Measurements from ENCODE around the gene CLBA1.
"Not testable (repeated sequence)": the region's sequence is repeated elsewhere in the genome, so short reads cannot be mapped to it uniquely, and the experiment has no call there.

Gene CLBA1

DNA sequence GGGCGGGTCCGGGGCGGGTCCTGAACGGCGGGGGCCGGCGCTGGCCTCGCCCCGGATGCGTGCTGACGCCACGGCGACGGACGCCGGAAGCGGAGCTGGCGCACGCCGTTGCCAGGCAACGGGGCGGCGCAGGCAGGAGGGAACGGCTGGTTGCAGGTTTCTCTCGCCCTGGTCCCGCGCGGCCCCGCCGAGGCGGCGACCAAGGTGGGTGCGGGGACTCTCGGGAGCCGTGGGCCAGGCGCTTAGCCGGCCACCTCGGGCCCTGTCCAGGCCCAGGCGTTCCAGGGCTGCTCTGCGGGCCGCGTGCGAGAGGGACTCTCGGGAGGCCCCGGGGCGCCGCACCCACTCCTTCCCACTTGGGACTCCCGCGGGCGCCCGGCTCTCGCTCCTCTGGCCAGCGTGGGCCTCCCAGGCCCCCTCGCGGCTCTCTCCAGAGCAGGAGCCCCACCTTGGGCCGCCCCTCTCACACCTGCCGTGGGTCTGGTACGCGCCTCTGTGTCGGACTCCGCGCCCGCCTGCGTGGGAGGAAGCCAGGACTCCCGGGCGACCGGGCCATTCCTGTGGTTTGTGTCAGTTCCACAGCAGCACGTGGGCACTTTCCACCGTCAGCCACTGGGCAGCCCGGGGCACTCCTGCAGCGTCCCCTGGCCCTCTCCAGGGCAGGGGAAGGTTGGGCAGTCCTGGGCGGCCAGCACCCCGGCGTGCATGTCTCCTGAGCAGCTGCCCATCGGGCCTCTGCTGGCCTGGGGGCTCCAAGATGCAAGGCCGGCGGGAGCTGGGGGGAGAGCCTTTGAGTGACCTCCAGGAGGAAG is at the start of gene CLBA1:
TSS of gene CLBA1 (plus strand) at position 114 of the 812 bp plus-strand sequence. CDS start at position 758, 644 bp downstream.
- peak; percentile 48 for DNase-seq

DNA sequence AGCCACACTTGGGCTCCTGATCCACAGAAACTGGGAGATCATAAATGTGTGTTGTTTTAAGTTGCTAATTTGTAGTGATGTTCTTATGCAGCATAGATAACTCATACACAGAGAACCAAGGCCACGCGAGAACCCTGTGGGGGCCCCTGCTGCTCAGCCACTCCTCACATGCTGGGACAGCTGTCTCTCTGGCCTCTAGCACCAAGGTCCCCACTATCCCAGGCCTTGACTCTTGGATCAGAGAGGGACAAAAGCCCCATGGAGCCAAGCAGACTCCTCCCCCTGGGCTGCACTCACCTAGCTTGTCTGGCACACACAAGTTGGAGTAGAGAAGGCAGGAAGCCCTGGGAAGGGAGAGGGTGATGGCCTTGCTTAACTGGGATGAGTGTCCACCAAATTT is 49.6 kb upstream of the CLBA1 start:
- no peak for DNase-seq

DNA sequence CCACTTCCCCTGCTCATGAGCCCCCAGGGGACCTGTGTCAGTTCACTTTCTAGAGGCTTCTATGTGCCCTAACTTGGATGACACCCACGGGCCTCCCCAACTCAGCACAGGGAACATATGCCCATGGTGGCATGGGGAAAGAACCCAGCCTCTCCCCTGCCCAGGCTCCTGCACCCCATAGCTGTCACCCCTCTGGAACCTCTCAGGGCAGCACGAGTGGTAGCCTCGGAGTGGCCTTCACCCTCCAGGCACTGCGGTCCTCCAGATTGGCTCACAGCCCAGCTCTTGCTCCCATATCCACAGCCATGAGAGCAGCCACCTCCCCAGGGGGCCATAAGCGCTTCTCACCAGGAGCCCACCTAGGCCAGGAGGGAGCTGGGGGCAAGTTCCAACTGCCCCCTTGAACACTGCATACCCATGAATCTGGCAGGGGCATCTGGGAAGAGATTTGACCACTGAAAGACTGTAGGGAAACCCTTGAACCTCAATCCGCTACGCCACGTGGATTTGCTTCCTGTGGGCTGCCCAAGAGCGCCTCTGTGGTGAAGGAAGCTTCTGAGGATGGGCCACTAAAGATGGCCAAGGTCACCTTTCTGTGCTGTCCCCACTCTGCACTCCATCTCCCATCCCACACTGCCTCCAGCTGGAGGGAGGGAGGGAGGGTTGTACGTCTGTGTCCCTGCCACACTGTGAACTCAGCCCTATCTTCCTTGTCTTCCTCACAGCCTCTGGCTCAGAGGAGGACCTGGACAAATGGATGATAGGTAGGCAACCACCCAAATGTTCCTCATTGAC is 49.0 kb upstream of the CLBA1 start:
- no peak for DNase-seq

DNA sequence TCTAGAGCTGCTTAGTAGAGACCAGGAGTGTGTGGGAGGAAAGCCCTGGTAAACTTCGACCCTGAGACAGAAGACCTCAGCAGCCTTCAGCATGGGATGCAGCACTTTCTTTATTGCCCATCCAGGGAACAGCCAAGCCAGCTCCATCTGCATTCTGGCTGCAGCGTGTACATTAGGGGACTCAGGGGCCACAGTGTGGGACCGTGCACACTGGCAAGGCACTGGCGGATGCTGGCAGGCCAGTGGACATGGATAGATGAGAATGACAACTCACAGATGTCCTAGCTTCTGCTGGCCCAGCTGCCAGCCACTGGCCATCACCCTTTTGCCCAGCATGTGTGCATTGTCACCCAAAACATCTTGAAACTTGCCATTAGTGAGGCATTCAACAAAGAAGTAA is 48.4 kb upstream of the CLBA1 start:
- DNase-seq, result no peak

DNA sequence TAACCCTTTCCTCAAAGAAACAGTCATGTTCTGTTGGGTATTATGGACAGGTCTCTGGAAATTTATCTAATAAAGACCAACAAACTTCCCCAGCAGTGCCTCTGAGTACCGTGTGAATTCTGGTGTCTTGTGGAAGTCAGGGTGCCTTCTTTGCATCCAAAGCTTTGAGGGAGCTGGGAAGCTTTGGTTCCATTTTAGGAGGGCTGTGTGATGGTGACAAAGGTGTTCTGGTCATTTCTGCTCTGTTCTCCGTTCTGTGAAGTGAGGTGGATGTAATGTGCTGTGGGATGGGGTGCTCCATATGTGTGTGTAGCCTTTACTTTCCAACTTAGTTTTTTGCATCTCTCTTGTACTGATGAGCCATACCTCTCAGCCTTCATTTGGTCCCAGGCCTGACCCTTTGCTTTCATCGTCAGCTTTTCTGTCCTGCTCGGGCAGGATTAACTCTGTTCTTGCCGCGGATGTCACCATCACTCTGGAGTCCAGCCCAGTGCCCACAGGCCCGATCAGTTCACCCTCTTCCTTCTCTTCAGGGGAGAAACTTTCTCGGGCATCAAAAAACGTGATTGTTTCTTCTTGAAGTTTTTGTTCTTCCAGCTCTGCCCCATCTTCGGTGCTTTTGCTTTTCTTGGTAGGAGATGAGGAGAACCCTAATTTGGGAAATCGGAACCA is 47.8 kb upstream of the CLBA1 start:
- DNase-seq, result no peak

DNA sequence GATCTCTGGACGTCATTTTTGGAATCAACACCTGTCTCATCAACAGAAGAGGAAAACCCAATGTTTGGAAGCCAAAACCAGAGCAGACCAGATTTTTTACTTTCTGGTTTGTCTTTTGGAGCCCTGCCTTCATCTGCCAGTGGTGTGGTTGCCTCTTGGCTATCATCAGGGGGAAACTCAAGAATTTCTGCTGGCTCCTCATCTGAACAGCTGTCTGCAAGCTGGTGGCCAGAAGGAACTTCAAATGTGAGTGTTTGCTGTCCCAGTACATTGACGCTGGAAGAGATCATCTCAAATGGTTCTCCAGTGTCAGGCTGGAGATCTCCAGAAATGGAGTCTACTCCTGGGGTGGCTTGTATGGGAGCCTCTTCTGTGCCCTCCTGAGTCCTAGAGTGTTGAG is 47.2 kb upstream of the CLBA1 start:
- DNase-seq, result no peak

DNA sequence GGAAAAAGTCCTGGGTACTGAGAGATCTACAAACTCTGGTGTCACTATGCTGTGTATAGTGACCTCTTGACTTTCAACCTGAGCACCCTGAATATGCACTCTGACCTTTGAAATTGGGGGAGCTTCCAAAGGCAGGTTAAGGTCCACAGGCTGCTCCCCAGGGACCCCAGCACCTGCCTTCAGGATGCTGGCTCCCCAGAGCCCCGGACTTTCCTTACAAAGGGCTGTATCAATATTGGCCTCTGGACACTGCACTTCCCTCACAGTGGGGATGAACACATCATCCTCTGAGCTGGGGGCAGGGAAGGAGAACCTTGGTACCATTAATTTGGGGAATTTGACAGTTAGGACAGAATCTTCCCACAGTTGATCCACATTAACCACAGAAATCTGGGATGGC is 46.6 kb upstream of the CLBA1 start:
- no peak for DNase-seq

DNA sequence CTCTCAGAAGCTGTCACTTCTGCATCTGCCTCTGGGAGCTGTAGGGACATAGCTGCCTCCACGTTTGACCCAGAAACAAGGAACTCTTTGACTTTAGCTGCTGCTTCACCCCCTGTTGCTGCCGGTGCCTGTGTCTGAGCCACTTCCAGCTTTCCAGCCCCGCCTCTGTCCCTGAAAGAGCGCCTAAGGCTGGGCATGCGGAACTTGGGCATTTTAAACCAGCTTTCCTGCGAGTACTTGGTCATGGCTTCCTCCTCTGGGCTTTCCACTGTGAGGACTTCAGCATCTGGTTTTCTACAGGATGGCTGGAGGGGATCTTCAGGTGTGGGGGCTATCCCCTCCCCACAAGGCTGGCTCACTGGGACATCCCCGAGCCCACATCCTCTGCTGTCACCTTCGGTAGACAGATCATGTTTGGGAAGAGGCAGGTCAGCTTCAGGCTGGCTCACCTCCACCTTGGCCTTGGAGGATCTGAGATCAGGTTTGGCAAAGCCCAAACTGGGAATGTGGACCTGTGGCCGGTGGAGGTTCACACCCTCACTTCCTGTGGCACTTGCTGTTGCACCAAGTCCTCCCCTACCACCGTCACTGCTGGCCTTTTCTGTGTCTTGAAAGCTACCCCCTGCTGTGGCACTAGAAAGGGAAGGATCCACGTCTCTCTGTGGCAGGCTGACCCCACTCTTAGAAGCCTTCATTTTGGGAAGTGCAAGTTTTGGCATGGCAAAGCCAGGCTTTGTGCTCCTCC is 45.8 kb upstream of the CLBA1 start:
- no peak for DNase-seq

DNA sequence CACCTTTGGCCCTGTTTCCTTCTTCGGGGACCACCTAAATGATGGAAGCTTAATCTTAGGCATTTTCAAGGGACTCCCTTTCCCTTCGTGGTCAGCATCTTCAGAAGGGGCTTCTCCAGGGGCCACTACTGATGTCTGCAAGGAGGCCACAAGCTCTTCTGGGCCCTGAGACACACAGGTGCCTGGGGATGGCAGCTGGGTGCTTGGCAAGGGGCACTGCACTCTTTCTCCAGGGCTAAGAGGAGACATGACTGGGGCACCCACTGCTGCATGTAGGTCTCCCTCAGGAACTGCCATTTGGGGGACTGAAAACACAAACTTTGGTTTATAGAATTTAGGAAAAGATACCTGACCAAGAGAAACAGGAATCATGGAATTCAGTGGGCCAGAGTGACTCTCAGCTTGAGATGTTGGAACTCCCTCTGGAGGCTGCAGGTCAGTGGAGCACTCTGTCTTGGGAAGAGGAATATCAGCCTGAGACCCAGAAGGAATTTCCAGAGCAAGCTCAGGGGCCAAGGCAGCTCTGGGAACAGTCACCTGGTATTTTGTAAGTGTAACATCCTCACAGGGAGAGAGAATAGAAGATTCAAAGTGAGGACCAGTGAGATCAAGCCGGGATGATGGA is 45.0 kb upstream of the CLBA1 start:
- DNase-seq, result no peak

DNA sequence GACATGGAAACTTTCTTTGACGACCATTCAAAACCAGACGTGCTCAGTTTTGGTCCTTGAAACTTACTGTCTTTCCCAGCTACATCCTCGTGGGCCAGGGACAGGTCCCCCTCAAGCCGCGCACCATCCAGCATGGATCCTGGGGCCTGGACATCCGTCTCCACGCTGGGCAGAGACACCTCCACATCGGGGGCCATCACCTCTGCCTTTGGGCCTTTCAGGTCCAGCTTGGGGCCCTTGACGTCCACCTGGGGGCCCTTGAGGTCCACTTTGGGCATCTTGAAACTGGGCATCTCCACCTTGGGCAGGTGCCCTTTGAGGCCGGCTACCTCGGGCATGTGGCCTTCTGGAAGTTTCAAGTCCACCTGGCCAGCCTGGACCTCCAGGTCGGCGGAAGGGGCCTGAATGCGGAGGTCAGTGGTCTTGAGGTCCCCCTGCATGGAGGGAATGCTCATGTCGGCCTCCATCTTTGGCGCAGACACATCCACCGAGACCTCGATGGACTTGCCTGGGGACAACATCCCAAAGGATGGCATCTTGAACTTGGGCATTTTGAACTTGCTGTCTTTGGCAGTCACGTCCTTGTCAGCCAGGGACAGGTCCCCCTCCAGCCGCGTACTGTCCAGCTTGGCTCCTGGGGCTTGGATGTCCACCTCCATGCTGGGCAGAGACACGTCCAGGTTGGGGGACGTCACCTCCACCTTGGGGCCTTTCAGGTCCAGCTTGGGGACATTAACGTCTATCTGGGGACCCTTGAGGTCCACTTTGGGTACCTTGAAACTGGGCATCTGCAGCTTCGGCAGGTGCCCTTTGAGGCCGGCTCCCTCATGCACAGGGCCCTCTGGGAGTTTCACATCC is 43.9 kb upstream of the CLBA1 start:
- no peak for DNase-seq

DNA sequence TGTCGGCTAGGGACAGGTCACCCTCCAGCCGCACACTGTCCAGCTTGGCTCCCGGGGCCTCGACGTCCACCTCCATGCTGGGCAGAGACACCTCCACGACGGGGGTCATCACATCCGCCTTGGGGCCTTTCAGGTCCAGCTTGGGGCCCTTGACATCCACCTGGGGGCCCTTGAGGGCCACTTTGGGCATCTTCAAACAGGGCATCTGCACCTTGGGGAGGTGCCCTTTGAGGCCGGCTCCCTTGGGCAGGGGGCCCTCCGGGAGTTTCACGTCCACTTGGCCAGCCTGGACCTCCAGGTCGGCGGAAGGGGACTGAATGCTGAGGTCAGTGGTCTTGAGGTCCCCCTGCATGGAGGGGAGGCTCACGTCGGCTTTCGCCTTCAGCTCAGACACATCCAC is 43.0 kb upstream of the CLBA1 start:
- DNase-seq, result no peak

DNA sequence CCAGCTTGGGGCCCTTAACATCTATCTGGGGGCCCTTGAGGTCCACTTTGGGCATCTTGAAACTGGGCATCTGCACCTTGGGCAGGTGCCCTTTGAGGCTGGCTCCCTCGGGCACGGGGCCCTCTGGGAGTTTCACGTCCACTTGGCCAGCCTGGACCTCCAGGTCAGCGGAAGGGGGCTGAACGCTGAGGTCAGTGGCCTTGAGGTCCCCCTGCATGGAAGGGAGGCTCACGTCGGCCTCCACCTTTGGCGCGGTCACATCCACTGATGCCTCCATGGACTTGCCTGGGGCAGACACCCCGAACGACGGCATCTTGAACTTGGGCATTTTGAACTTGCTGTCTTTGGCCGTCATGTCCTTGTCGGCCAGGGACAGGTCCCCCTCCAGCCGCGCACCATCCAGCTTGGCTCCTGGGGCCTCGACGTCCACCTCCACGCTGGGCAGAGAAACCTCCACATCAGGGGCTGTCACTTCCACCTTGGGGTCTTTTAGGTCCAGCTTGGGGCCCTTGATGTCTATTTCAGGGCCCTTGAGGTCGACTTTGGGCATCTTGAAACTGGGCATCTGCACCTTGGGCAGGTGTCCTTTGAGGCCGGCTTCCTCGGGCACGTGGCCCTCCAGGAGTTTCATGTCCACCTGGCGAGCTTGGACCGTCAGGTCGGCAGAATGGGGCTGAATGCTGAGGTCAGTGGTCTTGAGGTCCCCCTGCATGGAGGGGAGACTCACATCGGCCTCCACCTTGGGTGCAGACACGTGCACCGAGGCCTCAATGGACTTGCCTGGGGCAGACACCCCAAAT is 42.2 kb upstream of the CLBA1 start:
- DNase-seq, result not testable (repeated sequence)

DNA sequence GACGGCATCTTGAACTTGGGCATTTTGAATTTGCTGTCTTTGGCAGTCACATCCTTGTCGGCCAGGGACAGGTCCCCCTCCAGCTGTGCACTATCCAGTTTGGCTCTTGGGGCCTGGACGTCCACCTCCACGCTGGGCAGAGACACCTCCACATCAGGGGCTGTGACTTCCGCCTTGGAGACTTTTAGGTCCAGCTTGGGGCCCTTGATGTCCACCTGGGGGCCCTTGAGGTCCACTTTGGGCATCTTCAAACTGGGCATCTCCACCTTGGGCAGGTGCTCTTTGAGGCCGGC is 41.6 kb upstream of the CLBA1 start:
- DNase-seq, result not testable (repeated sequence)

DNA sequence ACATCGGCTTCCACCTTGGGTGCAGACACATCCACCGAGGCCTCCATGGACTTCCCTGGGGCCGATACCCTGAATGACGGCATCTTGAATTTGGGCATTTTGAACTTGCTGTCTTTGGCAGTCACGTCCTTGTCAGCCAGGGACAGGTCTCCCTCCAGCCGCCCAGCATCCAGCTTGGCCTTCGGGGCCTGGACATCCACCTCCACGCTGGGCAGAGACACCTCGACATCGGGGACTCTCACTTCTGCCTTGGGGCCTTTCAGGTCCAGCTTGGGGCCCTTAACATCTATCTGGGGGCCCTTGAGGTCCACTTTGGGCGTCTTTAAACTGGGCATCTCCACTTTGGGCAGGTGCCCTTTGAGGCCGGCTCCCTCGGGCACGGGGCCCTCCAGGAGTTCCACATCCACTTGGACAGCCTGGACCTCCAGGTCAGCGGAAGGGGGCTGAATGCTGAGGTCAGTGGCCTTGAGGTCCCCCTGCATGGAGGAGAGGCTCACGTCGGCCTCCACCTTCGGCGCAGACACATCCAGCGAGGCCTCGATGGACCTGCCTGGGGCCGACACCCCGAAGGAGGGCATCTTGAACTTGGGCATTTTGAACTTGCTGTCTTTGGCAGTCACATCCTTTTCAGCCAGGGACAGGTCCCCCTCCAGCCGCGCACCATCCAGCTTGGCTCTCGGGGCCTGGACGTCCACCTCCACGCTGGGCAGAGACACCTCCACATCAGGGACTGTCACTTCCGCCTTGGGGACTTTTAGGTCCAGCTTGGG is 41.0 kb upstream of the CLBA1 start:
- DNase-seq, result not testable (repeated sequence)

DNA sequence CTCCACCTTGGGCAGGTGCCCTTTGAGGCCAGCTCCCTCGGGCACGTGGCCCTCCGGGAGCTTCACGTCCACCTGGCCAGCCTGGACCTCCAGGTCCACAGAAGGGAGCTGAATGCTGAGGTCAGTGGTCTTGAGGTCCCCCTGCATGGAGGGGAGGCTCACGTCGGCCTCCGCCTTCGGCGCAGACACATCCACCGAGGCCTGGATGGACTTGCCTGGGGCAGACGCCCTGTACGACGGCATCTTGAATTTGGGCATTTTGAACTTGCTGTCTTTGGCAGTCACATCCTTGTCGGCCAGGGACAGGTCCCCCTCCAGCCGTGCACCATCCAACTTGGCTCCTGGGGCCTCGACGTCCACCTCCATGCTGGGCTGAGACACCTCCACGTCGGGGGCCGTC is 40.3 kb upstream of the CLBA1 start:
- not testable (repeated sequence) for DNase-seq

DNA sequence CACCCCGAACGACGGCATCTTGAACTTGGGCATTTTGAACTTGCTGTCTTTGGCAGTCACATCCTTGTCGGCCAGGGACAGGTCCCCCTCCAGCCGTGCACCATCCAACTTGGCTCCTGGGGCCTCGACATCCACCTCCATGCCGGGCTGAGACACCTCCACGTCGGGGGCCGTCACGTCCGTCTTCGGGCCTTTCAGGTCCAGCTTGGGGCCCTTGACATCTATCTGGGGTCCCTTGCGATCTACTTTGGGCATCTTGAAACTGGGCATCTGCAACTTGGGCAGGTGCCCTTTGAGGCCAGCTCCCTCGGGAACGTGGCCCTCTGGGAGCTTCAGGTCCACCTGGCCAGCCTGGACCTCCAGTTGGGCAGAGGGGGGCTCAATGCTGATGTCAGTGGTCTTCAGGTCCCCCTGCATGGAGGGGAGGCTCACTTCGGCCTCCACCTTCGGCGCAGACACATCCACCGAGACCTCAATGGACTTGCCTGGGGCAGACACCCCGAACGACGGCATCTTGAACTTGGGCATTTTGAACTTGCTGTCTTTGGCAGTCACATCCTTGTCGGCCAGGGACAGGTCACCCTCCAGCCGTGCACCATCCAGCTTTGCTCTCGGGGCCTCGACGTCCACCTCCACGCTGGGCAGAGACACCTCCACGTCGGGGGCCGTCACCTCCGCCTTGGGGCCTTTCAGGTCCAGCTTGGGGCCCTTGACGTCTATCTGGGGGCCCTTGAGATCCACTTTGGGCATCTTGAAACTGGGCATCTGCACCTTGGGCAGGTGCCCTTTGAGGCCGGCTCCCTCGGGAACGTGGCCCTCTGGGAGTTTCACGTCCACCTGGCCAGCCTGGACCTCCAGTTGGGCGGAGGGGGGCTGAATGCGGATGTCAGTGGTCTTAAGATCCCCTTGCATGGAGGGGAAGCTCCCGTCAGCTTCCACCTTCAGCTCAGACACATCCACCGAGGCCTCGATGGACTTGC is 39.3 kb upstream of the CLBA1 start:
- not testable (repeated sequence) for DNase-seq

DNA sequence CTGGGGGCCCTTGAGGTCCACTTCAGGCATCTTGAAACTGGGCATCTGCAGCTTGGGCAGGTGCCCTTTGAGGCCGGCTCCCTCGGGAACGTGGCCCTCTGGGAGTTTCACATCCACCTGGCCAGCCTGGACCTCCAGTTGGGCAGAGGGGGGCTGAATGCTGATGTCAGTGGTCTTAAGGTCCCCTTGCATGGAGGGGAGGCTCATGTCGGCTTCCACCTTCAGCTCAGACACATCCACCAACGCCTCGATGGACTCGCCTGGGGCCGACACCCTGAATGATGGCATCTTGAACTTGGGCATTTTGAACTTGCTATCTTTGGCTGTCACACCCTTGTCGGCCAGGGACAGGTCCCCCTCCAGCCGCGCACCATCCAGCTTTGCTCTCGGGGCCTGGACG is 38.4 kb upstream of the CLBA1 start:
- DNase-seq, result not testable (repeated sequence)

DNA sequence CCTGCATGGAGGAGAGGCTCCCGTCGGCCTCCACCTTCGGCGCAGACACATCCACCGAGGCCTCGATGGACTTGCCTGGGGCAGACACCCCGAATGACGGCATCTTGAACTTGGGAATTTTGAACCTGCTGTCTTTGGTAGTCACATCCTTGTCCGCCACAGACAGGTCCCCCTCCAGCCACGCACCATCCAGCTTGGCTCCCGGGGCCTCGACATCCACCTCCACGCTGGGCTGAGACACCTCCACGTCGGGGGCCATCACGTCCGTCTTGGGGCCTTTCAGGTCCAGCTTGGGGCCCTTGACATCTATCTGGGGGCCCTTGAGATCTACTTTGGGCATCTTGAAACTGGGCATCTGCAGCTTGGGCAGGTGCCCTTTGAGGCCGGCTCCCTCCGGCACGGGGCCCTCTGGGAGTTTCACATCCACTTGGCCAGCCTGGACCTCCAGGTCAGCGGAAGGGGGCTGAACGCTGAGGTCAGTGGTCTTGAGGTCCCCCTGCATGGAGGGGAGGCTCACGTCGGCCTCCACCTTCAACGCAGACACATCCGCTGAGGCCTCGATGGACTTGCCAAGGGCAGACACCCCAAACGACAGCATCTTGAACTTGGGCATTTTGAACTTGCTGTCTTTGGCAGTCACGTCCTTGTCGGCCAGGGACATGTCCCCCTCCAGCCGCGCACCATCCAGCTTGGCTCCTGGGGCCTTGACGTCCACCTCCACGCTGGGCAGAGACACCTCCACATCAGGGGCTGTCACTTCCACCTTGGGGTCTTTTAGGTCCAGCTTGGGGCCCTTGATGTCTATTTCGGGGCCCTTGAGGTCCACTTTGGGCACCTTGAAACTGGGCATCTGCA is 37.5 kb upstream of the CLBA1 start:
- DNase-seq, result not testable (repeated sequence)
